ENCODE measurements around the gene CHPF.

GRCh38 chr2:219574484-219575311, 31.1 kb upstream of the CHPF start:
- TF ChIP-seq CTCF (conservative IDR thresholded peaks at IDR 0.05), result no peak
- no peak for TF ChIP-seq EZH2 (IDR thresholded peaks at IDR 0.05; ENCODE audit: low read depth)
